K562 (cell line): ENCODE results near the gene CD164L2. TPM values are rescaled to one million over a fixed set of nuclear protein-coding genes. Genes with fewer than 3 reads are reported as not detected.

Experiments used
- CBX3 ChIP-seq, 2 experiments: IDR thresholded peaks; 1 replicate in 1 of 2; 2 replicates in 1 of 2; pipeline ENCODE4 v1.6.1; 2012; ENCODE audit warnings: inconsistent platforms in 2 of 2, low read length in 2 of 2, borderline replicate concordance in 1 of 2, control low read depth in 1 of 2
- CBX8 ChIP-seq: fragments of 200-600 bp; sonication (generic); IDR thresholded peaks from 2 replicates; pipeline ENCODE4 v1.6.1; 2012; ENCODE audit warnings: borderline replicate concordance, mixed run types, low read depth, mild to moderate bottlenecking, moderate library complexity, mixed read lengths, low read length, control low read depth, inconsistent platforms; ENCODE audit not compliant: poor library complexity, severe bottlenecking; ENCODE audit errors: extremely low read depth
- DPF2 ChIP-seq: fragments of 450-650 bp; IDR thresholded peaks from 2 replicates; pipeline ENCODE4 v1.6.1; 2016
- ELF4 ChIP-seq: fragments of 450-650 bp; formaldehyde crosslinking; IDR thresholded peaks from 2 replicates; pipeline ENCODE4 v1.4.0; 2022; ENCODE audit warnings: missing genetic modification characterization
- FIP1L1 ChIP-seq: fragments of 200-400 bp; formaldehyde crosslinking; IDR thresholded peaks from 2 replicates; pipeline ENCODE4 v1.6.1; 2018; ENCODE audit warnings: mild to moderate bottlenecking, low read depth, low read length; ENCODE audit not compliant: poor library complexity, severe bottlenecking
- NEUROD1 ChIP-seq: fragments of 150-350 bp; IDR thresholded peaks from 2 replicates; pipeline ENCODE4 v1.6.1; 2014; ENCODE audit warnings: borderline replicate concordance, low read length, low read depth; ENCODE audit not compliant: partially characterized antibody
- PHF8 ChIP-seq: fragments of 200-600 bp; sonication (generic); IDR thresholded peaks from 2 replicates; pipeline ENCODE4 v1.6.1; 2012; ENCODE audit warnings: mixed run types, mild to moderate bottlenecking, inconsistent platforms, low read length, moderate library complexity, borderline replicate concordance
- SLC30A9 ChIP-seq: fragments of 250-450 bp; sonication (Bioruptor Pico); IDR thresholded peaks from 2 replicates; pipeline ENCODE4 v1.8.0; 2022; ENCODE audit warnings: mild to moderate bottlenecking, moderate library complexity
- STAG1 ChIP-seq: sonication (generic); formaldehyde crosslinking; IDR thresholded peaks from 2 replicates; pipeline ENCODE4 v1.5.0; 2020; ENCODE audit warnings: missing genetic modification reagents, borderline replicate concordance
- TGIF2 ChIP-seq: sonication (generic); formaldehyde crosslinking; IDR thresholded peaks from 2 replicates; pipeline ENCODE4 v1.8.1; 2022; ENCODE audit warnings: mild to moderate bottlenecking, missing genetic modification reagents, moderate library complexity
- YY1 ChIP-seq, 3 experiments: IDR thresholded peaks; 2 replicates each; pipeline ENCODE4 v1.6.1; 2011; ENCODE audit warnings: low read length in 2 of 3, mild to moderate bottlenecking in 2 of 3, moderate library complexity in 2 of 3, borderline replicate concordance in 1 of 3, control low read depth in 1 of 3, low read depth in 1 of 3; ENCODE audit not compliant: insufficient read depth in 3 of 3, insufficient replicate concordance in 2 of 3, control insufficient read depth in 1 of 3, insufficient read length in 1 of 3; ENCODE audit errors: extremely low read depth in 1 of 3
- ZNF263 ChIP-seq: sonication (generic); formaldehyde crosslinking; IDR thresholded peaks from 2 replicates; pipeline ENCODE4 v1.8.0; 2022; ENCODE audit warnings: mild to moderate bottlenecking, missing genetic modification reagents, borderline replicate concordance
- polyA plus RNA-seq, 8 experiments: library from polyadenylated mRNA; depleted of rRNA in 4 of 8; stranded (reverse) in 5 of 8; unstranded in 3 of 8; fragments of >200 nt; fragmentation: Nextera tagmentation in 2 of 8; fragmentation: Illumina TruSeq in 1 of 8; extraction: Ambion mirVana in 2 of 8; extraction: Trizol in 1 of 8; gene quantifications; 2 replicates each; pipeline versions ENCODE4 v1.2.1 to v1.2.3, GENCODE V29; 2011 to 2014; ENCODE audit warnings: inconsistent platforms in 1 of 8, missing spikeins in 1 of 8
- total RNA-seq, 7 experiments: library from RNA; depleted of rRNA in 6 of 7; stranded (reverse); fragments of >200 nt in 6 of 7; fragmentation: Illumina TruSeq in 2 of 7; extraction: Trizol in 2 of 7; gene quantifications; 2 replicates each; pipeline versions ENCODE4 v1.2.1 to v1.2.3, GENCODE V29; 2011 to 2021; ENCODE audit warnings: low replicate concordance in 1 of 7
- TF ChIP-seq, protein P1 (sequence below): fragments of 450-650 bp; IDR thresholded peaks from 2 replicates; pipeline ENCODE4 v1.6.1; 2017; ENCODE audit warnings: antibody characterized with exemption, mild to moderate bottlenecking
- TF ChIP-seq, protein P2 (sequence below), 2 experiments: IDR thresholded peaks; 2 replicates each; pipeline ENCODE4 v1.6.1; 2011; ENCODE audit warnings: borderline replicate concordance in 1 of 2, control low read depth in 1 of 2, low read depth in 1 of 2, low read length in 1 of 2, mild to moderate bottlenecking in 1 of 2, mixed read lengths in 1 of 2, moderate library complexity in 1 of 2; ENCODE audit not compliant: insufficient read depth in 1 of 2, insufficient read length in 1 of 2, poor library complexity in 1 of 2, severe bottlenecking in 1 of 2; ENCODE audit errors: extremely low read depth in 1 of 2
- TF ChIP-seq, protein P3 (sequence below): sonication (generic); formaldehyde crosslinking; IDR thresholded peaks from 2 replicates; pipeline ENCODE4 v1.8.0; 2022; ENCODE audit warnings: mild to moderate bottlenecking, missing genetic modification reagents

Gene CD164L2
- total and polyA plus RNA-seq, 9 of the 15 experiments (the other 6 are each of a cell fraction or from before 2014, with no cell fraction given) = 0.08 to 0.92 (median 0.38) TPM; not detected in 1

DNA sequence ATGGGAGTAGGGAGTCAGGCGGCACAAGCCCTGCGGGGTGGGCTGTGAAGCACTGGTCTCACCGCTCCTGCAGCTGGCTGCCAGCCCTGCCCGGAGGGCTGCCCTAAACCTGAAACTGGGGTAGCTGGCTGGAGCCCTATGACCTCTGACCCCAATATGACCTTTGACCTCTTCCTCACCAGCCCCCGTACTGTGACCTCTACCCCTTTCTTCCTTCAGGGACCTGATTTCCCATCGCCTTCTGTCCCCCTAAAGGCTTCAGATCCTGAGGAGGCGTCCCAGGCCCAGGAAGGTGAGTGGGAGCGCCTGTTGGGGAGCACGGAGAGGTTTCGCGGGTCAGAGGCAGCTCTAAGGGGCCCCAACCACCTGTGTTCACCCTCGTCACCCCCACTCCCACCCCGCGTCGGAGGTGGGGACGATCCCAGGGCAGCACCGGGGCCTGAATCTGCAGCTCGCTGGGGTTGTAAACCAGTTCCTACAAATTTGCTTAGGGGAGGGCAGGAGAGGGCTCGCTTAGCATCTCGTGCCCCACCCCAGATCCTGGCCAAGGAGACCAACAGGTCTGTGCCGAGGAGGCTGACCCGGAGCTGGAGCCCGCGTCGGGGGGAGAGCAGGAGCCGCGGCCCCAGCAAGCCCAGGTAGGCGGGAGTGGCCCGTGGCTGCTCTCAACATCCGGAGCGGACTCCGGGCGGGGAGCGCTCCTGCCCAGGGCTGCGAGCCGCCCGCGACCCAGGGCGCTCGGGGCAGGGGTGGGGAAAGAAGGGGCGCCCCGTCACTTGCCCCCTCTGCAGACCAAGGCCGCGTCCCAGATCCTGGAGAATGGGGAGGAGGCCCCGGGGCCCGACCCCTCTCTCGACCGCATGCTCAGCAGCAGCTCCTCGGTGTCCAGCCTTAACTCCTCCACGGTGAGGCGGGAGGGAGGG lies 34.0 kb downstream of the CD164L2 start (continued):
- TF ChIP-seq, protein P1, sequence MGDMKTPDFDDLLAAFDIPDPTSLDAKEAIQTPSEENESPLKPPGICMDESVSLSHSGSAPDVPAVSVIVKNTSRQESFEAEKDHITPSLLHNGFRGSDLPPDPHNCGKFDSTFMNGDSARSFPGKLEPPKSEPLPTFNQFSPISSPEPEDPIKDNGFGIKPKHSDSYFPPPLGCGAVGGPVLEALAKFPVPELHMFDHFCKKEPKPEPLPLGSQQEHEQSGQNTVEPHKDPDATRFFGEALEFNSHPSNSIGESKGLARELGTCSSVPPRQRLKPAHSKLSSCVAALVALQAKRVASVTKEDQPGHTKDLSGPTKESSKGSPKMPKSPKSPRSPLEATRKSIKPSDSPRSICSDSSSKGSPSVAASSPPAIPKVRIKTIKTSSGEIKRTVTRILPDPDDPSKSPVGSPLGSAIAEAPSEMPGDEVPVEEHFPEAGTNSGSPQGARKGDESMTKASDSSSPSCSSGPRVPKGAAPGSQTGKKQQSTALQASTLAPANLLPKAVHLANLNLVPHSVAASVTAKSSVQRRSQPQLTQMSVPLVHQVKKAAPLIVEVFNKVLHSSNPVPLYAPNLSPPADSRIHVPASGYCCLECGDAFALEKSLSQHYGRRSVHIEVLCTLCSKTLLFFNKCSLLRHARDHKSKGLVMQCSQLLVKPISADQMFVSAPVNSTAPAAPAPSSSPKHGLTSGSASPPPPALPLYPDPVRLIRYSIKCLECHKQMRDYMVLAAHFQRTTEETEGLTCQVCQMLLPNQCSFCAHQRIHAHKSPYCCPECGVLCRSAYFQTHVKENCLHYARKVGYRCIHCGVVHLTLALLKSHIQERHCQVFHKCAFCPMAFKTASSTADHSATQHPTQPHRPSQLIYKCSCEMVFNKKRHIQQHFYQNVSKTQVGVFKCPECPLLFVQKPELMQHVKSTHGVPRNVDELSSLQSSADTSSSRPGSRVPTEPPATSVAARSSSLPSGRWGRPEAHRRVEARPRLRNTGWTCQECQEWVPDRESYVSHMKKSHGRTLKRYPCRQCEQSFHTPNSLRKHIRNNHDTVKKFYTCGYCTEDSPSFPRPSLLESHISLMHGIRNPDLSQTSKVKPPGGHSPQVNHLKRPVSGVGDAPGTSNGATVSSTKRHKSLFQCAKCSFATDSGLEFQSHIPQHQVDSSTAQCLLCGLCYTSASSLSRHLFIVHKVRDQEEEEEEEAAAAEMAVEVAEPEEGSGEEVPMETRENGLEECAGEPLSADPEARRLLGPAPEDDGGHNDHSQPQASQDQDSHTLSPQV = peak; percentile 46; the same call in 1 of the 2 replicates
- TF ChIP-seq NEUROD1 = peak; percentile 92
- TF ChIP-seq CBX8 = no peak
- TF ChIP-seq STAG1 (CRISPR knock-in tag) = no peak
- peak; percentile 96 for TF ChIP-seq ZNF263
- TF ChIP-seq YY1 (IDR thresholded peaks at IDR 0.05; ENCODE audit: borderline replicate concordance in 1 of 3, control insufficient read depth in 1 of 3, extremely low read depth in 1 of 3, insufficient read depth in 3 of 3, insufficient read length in 1 of 3, insufficient replicate concordance in 2 of 3, low read depth in 1 of 3, low read length in 2 of 3) = peak in 1 of 3 experiments; percentile 23
- TF ChIP-seq, protein P2, sequence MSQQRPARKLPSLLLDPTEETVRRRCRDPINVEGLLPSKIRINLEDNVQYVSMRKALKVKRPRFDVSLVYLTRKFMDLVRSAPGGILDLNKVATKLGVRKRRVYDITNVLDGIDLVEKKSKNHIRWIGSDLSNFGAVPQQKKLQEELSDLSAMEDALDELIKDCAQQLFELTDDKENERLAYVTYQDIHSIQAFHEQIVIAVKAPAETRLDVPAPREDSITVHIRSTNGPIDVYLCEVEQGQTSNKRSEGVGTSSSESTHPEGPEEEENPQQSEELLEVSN (IDR thresholded peaks at IDR 0.05; ENCODE audit: borderline replicate concordance in 1 of 2, extremely low read depth in 1 of 2, insufficient read depth in 1 of 2, insufficient read length in 1 of 2, low read depth in 1 of 2, low read length in 1 of 2, poor library complexity in 1 of 2, severe bottlenecking in 1 of 2) = peak; percentile 43 to 84
- TF ChIP-seq DPF2 = 0 out of 2 replicates have a peak, but pooled peaks have one; percentile 16
- 0 out of 3 replicates have a peak, but pooled peaks of 1 of the 2 experiments have one; percentile 25 for TF ChIP-seq CBX3 (IDR thresholded peaks at IDR 0.05; ENCODE audit: borderline replicate concordance in 1 of 2, low read length in 2 of 2)
- no peak for TF ChIP-seq ELF4
- TF ChIP-seq, protein P3, sequence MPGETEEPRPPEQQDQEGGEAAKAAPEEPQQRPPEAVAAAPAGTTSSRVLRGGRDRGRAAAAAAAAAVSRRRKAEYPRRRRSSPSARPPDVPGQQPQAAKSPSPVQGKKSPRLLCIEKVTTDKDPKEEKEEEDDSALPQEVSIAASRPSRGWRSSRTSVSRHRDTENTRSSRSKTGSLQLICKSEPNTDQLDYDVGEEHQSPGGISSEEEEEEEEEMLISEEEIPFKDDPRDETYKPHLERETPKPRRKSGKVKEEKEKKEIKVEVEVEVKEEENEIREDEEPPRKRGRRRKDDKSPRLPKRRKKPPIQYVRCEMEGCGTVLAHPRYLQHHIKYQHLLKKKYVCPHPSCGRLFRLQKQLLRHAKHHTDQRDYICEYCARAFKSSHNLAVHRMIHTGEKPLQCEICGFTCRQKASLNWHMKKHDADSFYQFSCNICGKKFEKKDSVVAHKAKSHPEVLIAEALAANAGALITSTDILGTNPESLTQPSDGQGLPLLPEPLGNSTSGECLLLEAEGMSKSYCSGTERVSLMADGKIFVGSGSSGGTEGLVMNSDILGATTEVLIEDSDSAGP (CRISPR knock-in tag) = 0 out of 2 replicates have a peak, but pooled peaks have one; percentile 45
- TF ChIP-seq PHF8 = 0 out of 2 replicates have a peak, but pooled peaks have one; percentile 9
- TF ChIP-seq TGIF2 = 0 out of 2 replicates have a peak, but pooled peaks have one; percentile 45
- TF ChIP-seq SLC30A9 (CRISPR knock-in tag) = no peak
- peak; percentile 41 for TF ChIP-seq FIP1L1
